Tibial nerve (tissue), 3 donors: ENCODE results near the gene EML5.

Source experiments
- EP300 ChIP-seq, 2 donors: sonication (generic); formaldehyde crosslinking; IDR thresholded peaks; one replicate each; pipeline ENCODE4 v1.6.1; 2017; ENCODE audit warnings: antibody characterized with exemption in 2 of 2, mild to moderate bottlenecking in 1 of 2
- POLR2A ChIP-seq, 2 donors: fragments of 450-650 bp; IDR thresholded peaks; one replicate each; pipeline ENCODE4 v1.6.1; 2017; ENCODE audit warnings: antibody characterized with exemption in 2 of 2, mild to moderate bottlenecking in 2 of 2, moderate library complexity in 2 of 2

GRCh38 chr14:88706425-88706824, 86.3 kb downstream of the EML5 start:
- no peak for TF ChIP-seq POLR2A (IDR thresholded peaks at IDR 0.05)
- no peak for TF ChIP-seq EP300 (IDR thresholded peaks at IDR 0.05)
